CD4-positive, alpha-beta T cell (primary cell): ENCODE results near the gene SYAP1. TPM values are rescaled to one million over a fixed set of nuclear protein-coding genes. Genes with fewer than 3 reads are reported as not detected.

Source experiments
- ATAC-seq: fragments of 200-7000 bp; cut with Tn5 transposase; one replicate; pipeline ENCODE4 v1.10.0; 2022; ENCODE audit warnings: mild to moderate bottlenecking; ENCODE audit not compliant: poor library complexity
- CTCF ChIA-PET: fragments of 350-600 bp; sonication (Branson Sonifier 250); formaldehyde crosslinking; loops from one replicate; lab custom pipeline; 2021; ENCODE audit warnings: antibody characterized with exemption, inconsistent platforms; lab: Charles Lee
- POLR2A ChIA-PET: fragments of 350-600 bp; sonication (Branson Sonifier 250); formaldehyde crosslinking; loops from one replicate; lab custom pipeline; 2021; ENCODE audit warnings: antibody characterized with exemption, inconsistent platforms; lab: Charles Lee
- DNase-seq, 14 experiments: peaks; one replicate each; pipeline ENCODE4 v3.0.0-alpha.2; 2013 to 2020; ENCODE audit warnings: mixed read lengths in 2 of 14
- H3K27ac ChIP-seq, 2 donors: one replicate each; pipeline versions ENCODE4 v1.5.1 to v1.7.0; 2013; ENCODE audit warnings: low read length in 2 of 2, low read depth in 1 of 2, mild to moderate bottlenecking in 1 of 2
- H3K27me3 ChIP-seq, 2 experiments: 1 replicate in 1 of 2; 2 replicates in 1 of 2; pipeline versions ENCODE4 v1.6.1 to v1.7.0; 2013; ENCODE audit warnings: low read length in 2 of 2, control low read depth in 1 of 2, mild to moderate bottlenecking in 1 of 2, moderate library complexity in 1 of 2; ENCODE audit not compliant: insufficient read depth in 2 of 2, control insufficient read depth in 1 of 2
- H3K36me3 ChIP-seq: one replicate; pipeline ENCODE4 v1.6.1; 2013; ENCODE audit warnings: low read length, control low read depth; ENCODE audit not compliant: insufficient read depth
- H3K4me1 ChIP-seq: one replicate; pipeline ENCODE4 v1.6.1; 2013; ENCODE audit warnings: low read length, control low read depth; ENCODE audit not compliant: insufficient read depth
- H3K4me3 ChIP-seq: one replicate; pipeline ENCODE4 v1.5.1; 2013; ENCODE audit warnings: mild to moderate bottlenecking, low read length, moderate library complexity
- H3K9me3 ChIP-seq, 2 experiments: 1 replicate in 1 of 2; 2 replicates in 1 of 2; pipeline versions ENCODE4 v1.6.1 to v1.7.0; 2013; ENCODE audit warnings: low read length in 2 of 2, mild to moderate bottlenecking in 2 of 2, control low read depth in 1 of 2, moderate library complexity in 1 of 2; ENCODE audit not compliant: control insufficient read depth in 1 of 2, insufficient read depth in 1 of 2
- H3K27ac Mint-ChIP-seq: one replicate; pipeline ENCODE4 v1.8.0; 2020; ENCODE audit warnings: mixed read lengths
- H3K27me3 Mint-ChIP-seq: one replicate; pipeline ENCODE4 v1.8.0; 2021; ENCODE audit warnings: mixed read lengths
- H3K36me3 Mint-ChIP-seq: one replicate; pipeline ENCODE4 v1.8.0; 2021; ENCODE audit warnings: low read depth, mixed read lengths
- H3K4me1 Mint-ChIP-seq: one replicate; pipeline ENCODE4 v1.8.0; 2021; ENCODE audit warnings: low read depth, mixed read lengths
- H3K4me3 Mint-ChIP-seq: one replicate; pipeline ENCODE4 v1.8.0; 2020; ENCODE audit warnings: mild to moderate bottlenecking, mixed read lengths
- H3K9me3 Mint-ChIP-seq: one replicate; pipeline ENCODE4 v1.8.0; 2020; ENCODE audit warnings: mixed read lengths
- intact Hi-C, 2 experiments: fragments of 100-400 bp; cut with DNase I in 1 of 2; cut with micrococcal nuclease in 1 of 2; formaldehyde crosslinking; loops; one replicate each; pipeline versions ENCODE4 v1.15.1 to v1.9.0; 2023 to 2025; cut with DNase I, micrococcal nuclease
- total RNA-seq, 174 experiments: library from RNA in 2 of 174; stranded (reverse) in 2 of 174; gene quantifications; one replicate each; pipeline ENCODE4 v1.2.3 and lab custom pipeline; 2021 to 2026
- TF ChIP-seq, protein P1 (sequence below): fragments of 200-600 bp; IDR thresholded peaks from one replicate; pipeline ENCODE4 v1.8.0; 2022; ENCODE audit warnings: antibody characterized with exemption, mild to moderate bottlenecking

The SYAP1 gene
- total RNA-seq, 2 experiments from 2014 or later: 60.2 to 65.2 TPM

DNA sequence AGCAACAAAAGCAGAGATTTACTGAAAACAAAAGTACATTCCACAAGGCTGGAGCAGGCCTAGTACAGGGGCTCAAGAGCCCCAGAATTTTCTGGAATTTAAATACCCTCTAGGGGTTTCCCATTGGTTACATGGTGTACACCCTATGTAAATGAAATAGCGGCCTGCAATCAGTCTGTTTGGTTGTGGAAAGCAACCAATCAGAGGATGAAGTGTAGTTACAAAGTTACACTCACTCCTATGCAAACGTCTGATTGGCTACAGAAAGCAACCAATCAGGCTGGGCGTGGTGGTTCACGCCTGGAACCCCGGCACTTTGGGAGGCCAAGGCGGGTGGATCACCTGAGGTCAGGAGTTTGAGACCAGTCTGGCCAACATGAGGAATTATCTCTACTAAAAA lies 53.0 kb downstream of the SYAP1 start:
- ChIA-PET POLR2A (no interaction called here), CTCF (no interaction called here)
- Mint-ChIP-seq H3K4me1 (no peaks in the 10 kb centered on the region), H3K27ac (no peak overlapping the region), H3K36me3 (no peaks in the 10 kb centered on the region), H3K9me3 (no peaks in the 10 kb centered on the region), H3K4me3 (no peak overlapping the region), H3K27me3 (no peaks in the 10 kb centered on the region)
- TF ChIP-seq, protein P1, sequence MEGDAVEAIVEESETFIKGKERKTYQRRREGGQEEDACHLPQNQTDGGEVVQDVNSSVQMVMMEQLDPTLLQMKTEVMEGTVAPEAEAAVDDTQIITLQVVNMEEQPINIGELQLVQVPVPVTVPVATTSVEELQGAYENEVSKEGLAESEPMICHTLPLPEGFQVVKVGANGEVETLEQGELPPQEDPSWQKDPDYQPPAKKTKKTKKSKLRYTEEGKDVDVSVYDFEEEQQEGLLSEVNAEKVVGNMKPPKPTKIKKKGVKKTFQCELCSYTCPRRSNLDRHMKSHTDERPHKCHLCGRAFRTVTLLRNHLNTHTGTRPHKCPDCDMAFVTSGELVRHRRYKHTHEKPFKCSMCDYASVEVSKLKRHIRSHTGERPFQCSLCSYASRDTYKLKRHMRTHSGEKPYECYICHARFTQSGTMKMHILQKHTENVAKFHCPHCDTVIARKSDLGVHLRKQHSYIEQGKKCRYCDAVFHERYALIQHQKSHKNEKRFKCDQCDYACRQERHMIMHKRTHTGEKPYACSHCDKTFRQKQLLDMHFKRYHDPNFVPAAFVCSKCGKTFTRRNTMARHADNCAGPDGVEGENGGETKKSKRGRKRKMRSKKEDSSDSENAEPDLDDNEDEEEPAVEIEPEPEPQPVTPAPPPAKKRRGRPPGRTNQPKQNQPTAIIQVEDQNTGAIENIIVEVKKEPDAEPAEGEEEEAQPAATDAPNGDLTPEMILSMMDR: no peak
- Histone ChIP-seq H3K4me1 (no peaks in the 10 kb centered on the region), H3K27ac (no peak overlapping the region), H3K9me3 (no peaks in the 10 kb centered on the region), H3K4me3 (no peak overlapping the region), H3K36me3 (no peaks in the 10 kb centered on the region), H3K27me3 (no peaks in the 10 kb centered on the region)
- ATAC-seq (no peak), DNase-seq (no peak)
- intact Hi-C loops: no loop called here

DNA sequence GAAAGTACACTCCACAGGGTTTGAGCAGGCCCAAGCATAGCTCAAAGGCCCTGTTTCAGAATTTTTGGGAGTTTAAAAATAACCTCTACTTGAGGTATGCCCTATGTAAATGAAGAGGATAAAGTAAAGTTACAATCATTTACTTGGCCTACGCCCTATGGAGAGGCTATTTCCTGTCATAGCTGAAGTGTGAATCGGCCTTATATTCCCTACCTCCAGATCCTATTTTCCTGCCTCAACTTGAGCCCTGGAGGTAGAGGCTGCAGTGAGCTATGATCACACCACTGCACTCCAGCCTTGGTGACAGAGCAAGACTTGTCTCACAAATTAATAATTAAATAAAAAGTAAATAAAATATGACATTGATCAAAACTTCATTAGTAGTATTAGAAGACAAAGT lies 55.3 kb downstream of the SYAP1 start:
- Histone ChIP-seq H3K27me3 (no peaks in the 10 kb centered on the region), H3K9me3 (no peaks in the 10 kb centered on the region), H3K36me3 (no peaks in the 10 kb centered on the region), H3K27ac (no peak overlapping the region), H3K4me1 (no peaks in the 10 kb centered on the region), H3K4me3 (no peak overlapping the region)
- H3K4me1 Mint-ChIP-seq: no peaks in the 10 kb centered on the region
- ATAC-seq: no peak
- intact Hi-C loops: no loop called here
- ChIA-PET CTCF (no interaction called here), POLR2A (no interaction called here)
- no peaks in the 10 kb centered on the region for H3K9me3 Mint-ChIP-seq
- H3K27me3 Mint-ChIP-seq: no peaks in the 10 kb centered on the region
- no peak for DNase-seq
- H3K27ac Mint-ChIP-seq: no peak overlapping the region
- H3K36me3 Mint-ChIP-seq: no peaks in the 10 kb centered on the region
- H3K4me3 Mint-ChIP-seq: no peak overlapping the region
- TF ChIP-seq, protein P1: no peak

DNA sequence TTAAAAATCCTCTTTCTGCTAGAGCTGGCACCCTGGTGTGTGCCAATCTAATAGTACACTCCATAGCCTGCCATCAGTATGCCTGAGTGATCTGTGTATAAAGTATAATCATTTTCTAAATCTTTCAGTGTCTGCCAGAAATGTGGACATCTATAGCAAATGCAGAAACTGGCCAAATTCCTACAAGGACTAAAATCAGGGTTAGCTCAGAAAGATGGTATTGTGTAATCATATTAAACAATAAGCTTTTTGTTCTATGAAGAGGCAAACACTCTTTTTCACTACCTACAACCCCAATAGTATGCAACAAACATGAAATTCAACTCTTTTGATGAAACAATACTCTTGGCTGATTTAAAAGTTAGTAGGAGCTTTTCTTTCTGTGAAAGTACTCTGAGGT lies 59.1 kb downstream of the SYAP1 start:
- TF ChIP-seq, protein P1: no peak
- DNase-seq (no peak), ATAC-seq (no peak)
- Histone ChIP-seq H3K4me3 (no peak overlapping the region), H3K27me3 (no peaks in the 10 kb centered on the region), H3K9me3 (no peaks in the 10 kb centered on the region), H3K36me3 (no peaks in the 10 kb centered on the region), H3K4me1 (no peaks in the 10 kb centered on the region), H3K27ac (no peak overlapping the region)
- H3K9me3 Mint-ChIP-seq: no peaks in the 10 kb centered on the region
- POLR2A ChIA-PET: no interaction called here
- CTCF ChIA-PET: no interaction called here
- intact Hi-C loops: no loop called here
- no peak overlapping the region for H3K4me3 Mint-ChIP-seq
- no peak overlapping the region for H3K27ac Mint-ChIP-seq
- no peaks in the 10 kb centered on the region for H3K36me3 Mint-ChIP-seq
- no peaks in the 10 kb centered on the region for H3K27me3 Mint-ChIP-seq
- no peaks in the 10 kb centered on the region for H3K4me1 Mint-ChIP-seq
